Measurements from ENCODE around the gene MICAL3.

The MICAL3 gene

DNA sequence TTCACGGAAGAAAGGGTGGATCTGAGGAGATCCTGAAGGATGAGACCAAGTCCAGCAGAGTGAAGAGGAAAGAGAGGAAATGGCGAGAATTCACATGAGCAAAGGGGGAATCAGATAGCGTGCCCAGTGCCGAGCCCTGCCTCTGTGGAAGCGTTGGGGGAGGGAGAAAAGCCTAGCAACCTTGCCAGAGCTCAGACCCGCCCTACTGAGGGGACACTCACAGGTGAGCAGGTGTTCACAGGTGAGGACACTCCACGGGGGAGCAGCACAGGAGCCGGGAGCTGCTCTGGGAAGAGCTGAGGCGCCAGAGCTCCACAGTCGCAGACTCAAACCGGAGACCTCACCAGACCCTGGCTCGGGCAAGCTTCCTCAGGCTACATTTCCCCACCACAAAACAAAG, 56.2 kb downstream of the MICAL3 start:
- TF ChIP-seq, protein P1, sequence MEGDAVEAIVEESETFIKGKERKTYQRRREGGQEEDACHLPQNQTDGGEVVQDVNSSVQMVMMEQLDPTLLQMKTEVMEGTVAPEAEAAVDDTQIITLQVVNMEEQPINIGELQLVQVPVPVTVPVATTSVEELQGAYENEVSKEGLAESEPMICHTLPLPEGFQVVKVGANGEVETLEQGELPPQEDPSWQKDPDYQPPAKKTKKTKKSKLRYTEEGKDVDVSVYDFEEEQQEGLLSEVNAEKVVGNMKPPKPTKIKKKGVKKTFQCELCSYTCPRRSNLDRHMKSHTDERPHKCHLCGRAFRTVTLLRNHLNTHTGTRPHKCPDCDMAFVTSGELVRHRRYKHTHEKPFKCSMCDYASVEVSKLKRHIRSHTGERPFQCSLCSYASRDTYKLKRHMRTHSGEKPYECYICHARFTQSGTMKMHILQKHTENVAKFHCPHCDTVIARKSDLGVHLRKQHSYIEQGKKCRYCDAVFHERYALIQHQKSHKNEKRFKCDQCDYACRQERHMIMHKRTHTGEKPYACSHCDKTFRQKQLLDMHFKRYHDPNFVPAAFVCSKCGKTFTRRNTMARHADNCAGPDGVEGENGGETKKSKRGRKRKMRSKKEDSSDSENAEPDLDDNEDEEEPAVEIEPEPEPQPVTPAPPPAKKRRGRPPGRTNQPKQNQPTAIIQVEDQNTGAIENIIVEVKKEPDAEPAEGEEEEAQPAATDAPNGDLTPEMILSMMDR (conservative IDR thresholded peaks at IDR 0.05; ENCODE audit: low read depth, low read length): no peak
- no peak for DNase-seq (ENCODE audit: low read depth)
- no peak overlapping the region for H3K4me3 ChIP-seq (ENCODE audit: low read length)

GRCh38 chr22:17966403-17966717, 58.0 kb downstream of the MICAL3 start:
- DNase-seq (ENCODE audit: low read depth): no peak
- H3K4me3 ChIP-seq (ENCODE audit: low read length): no peak overlapping the region
- TF ChIP-seq, protein P1 (conservative IDR thresholded peaks at IDR 0.05; ENCODE audit: low read depth, low read length): no peak

- no peak for DNase-seq (ENCODE audit: low read depth)
- H3K4me3 ChIP-seq (ENCODE audit: low read length): no peak overlapping the region
- TF ChIP-seq, protein P1 (conservative IDR thresholded peaks at IDR 0.05; ENCODE audit: low read depth, low read length): no peak
Observed at GRCh38 chr22:17965538-17966402, 58.6 kb downstream of the MICAL3 start.

GRCh38 chr22:17964643-17965042, 59.7 kb downstream of the MICAL3 start:
- DNase-seq (ENCODE audit: low read depth): no peak
- H3K4me3 ChIP-seq (ENCODE audit: low read length): no peak overlapping the region
- TF ChIP-seq, protein P1 (conservative IDR thresholded peaks at IDR 0.05; ENCODE audit: low read depth, low read length): no peak

- TF ChIP-seq, protein P1 (conservative IDR thresholded peaks at IDR 0.05; ENCODE audit: low read depth, low read length): no peak
- no peak overlapping the region for H3K4me3 ChIP-seq (ENCODE audit: low read length)
- DNase-seq (ENCODE audit: low read depth): no peak
Observed at GRCh38 chr22:17964156-17964555, 60.2 kb downstream of the MICAL3 start.

GRCh38 chr22:17963015-17963414, 61.3 kb downstream of the MICAL3 start:
- no peak overlapping the region for H3K4me3 ChIP-seq (ENCODE audit: low read length)
- no peak for DNase-seq (ENCODE audit: low read depth)
- TF ChIP-seq, protein P1 (conservative IDR thresholded peaks at IDR 0.05; ENCODE audit: low read depth, low read length): no peak

- TF ChIP-seq, protein P1 (conservative IDR thresholded peaks at IDR 0.05; ENCODE audit: low read depth, low read length): no peak
- no peak for DNase-seq (ENCODE audit: low read depth)
- no peak overlapping the region for H3K4me3 ChIP-seq (ENCODE audit: low read length)
Observed at GRCh38 chr22:17962168-17962567, 62.2 kb downstream of the MICAL3 start.

All from retinal pigment epithelial cell (primary cell).